ENCODE data around the gene NLRP13. TPM values are rescaled to one million over a fixed set of nuclear protein-coding genes. Genes with fewer than 3 reads are reported as not detected.

NLRP13 gene
- total RNA-seq, 1 donor from 2014 or later = not detected

DNA sequence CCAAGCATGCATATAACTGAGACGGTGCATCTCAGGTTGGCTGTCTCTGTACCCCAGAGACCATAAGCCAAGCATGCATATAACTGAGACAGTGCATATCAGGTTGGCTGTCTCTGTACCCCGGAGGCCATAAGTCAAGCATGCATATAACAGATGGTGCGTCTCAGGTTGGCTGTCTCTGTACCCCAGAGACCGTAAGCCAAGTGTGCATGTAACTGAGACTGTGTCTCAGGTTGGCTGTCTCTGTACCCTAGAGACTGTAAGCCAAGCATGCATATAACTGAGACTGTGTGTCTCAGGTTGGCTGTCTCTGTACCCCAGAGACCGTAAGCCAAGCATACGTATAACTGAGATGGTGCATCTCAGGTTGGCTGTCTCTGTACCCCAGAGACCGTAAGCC, 65.0 kb downstream of the NLRP13 start:
- Mint-ChIP-seq H3K36me3 (ENCODE audit: low read depth) (peaks cover 9% of the 10 kb centered on the region), H3K27ac (ENCODE audit: unreplicated experiment) (no peak overlapping the region), H3K27me3 (ENCODE audit: low read depth) (no peaks in the 10 kb centered on the region), H3K4me3 (no peak overlapping the region), H3K9me3 (peaks cover 26% of the 10 kb centered on the region), H3K4me1 (no peaks in the 10 kb centered on the region)
- no peak for DNase-seq (ENCODE audit: low read depth, low spot score)
- no peak for TF ChIP-seq CTCF (conservative IDR thresholded peaks at IDR 0.05)

DNA sequence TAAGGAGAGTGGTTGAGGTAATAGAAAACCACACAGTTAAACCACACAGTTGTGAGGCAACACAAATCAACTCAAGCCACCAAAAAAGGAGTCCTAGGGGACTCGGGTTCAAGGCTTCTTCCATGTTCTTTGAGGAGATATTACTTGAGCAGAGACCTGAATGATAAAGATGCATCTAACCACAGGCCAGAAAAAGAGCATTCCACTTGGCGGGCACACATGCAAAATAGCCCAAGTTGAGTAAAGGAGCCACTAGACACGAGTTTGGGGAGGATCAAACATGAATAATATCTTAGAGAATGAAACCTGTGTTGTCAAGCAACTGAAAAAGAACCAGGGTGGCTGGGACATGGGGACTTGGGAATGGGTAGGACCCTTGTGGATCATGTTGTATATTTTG, 65.6 kb downstream of the NLRP13 start:
- Mint-ChIP-seq H3K36me3 (ENCODE audit: low read depth) (peaks cover 9% of the 10 kb centered on the region), H3K4me3 (no peak overlapping the region), H3K9me3 (peaks cover 26% of the 10 kb centered on the region), H3K27ac (ENCODE audit: unreplicated experiment) (no peak overlapping the region), H3K4me1 (no peaks in the 10 kb centered on the region), H3K27me3 (ENCODE audit: low read depth) (no peaks in the 10 kb centered on the region)
- TF ChIP-seq CTCF (conservative IDR thresholded peaks at IDR 0.05) = no peak
- no peak for DNase-seq (ENCODE audit: low read depth, low spot score)

DNA sequence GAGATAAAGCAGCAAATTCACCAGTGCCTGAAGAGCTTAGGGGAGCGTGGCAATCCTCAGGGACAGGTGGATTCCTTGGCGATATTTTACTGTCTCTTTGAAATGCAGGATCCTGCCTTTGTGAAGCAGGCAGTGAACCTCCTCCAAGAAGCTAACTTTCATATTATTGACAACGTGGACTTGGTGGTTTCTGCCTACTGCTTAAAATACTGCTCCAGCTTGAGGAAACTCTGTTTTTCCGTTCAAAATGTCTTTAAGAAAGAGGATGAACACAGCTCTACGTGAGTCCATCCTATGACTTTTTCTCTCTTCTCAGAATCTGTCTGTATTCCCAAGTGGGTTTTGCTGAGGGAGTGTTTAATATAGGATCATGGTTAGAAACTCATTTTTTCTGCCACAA, 73.2 kb downstream of the NLRP13 start:
- Mint-ChIP-seq H3K4me3 (no peak overlapping the region), H3K9me3 (peaks cover 11% of the 10 kb centered on the region), H3K4me1 (no peaks in the 10 kb centered on the region), H3K27ac (ENCODE audit: unreplicated experiment) (no peak overlapping the region), H3K27me3 (ENCODE audit: low read depth) (no peaks in the 10 kb centered on the region), H3K36me3 (ENCODE audit: low read depth) (peaks cover 6% of the 10 kb centered on the region)
- DNase-seq (ENCODE audit: low read depth, low spot score) = no peak
- no peak for TF ChIP-seq CTCF (conservative IDR thresholded peaks at IDR 0.05)

- H3K36me3 Mint-ChIP-seq (ENCODE audit: low read depth) = peaks cover 9% of the 10 kb centered on the region
- H3K27me3 Mint-ChIP-seq (ENCODE audit: low read depth) = no peaks in the 10 kb centered on the region
- peaks cover 14% of the 10 kb centered on the region for H3K9me3 Mint-ChIP-seq
These were observed 73.7 kb downstream of the NLRP13 start for GRCh38 chr19:55858401-55858800.

GRCh38 chr19:55857974-55858373, 74.2 kb downstream of the NLRP13 start:
- Mint-ChIP-seq H3K27me3 (ENCODE audit: low read depth) (no peaks in the 10 kb centered on the region), H3K9me3 (peaks cover 11% of the 10 kb centered on the region), H3K4me1 (no peaks in the 10 kb centered on the region), H3K36me3 (ENCODE audit: low read depth) (peaks cover 9% of the 10 kb centered on the region), H3K27ac (ENCODE audit: unreplicated experiment) (no peak overlapping the region), H3K4me3 (no peak overlapping the region)
- no peak for TF ChIP-seq CTCF (conservative IDR thresholded peaks at IDR 0.05)
- DNase-seq (ENCODE audit: low read depth, low spot score) = no peak

More at GRCh38 chr19:55858401-55858800, 73.7 kb downstream of the NLRP13 start:
- DNase-seq (ENCODE audit: low read depth, low spot score) = no peak
- H3K4me3 Mint-ChIP-seq = no peak overlapping the region
- H3K4me1 Mint-ChIP-seq = no peaks in the 10 kb centered on the region
- no peak for TF ChIP-seq CTCF (conservative IDR thresholded peaks at IDR 0.05)
- H3K27ac Mint-ChIP-seq (ENCODE audit: unreplicated experiment) = no peak overlapping the region

DNA sequence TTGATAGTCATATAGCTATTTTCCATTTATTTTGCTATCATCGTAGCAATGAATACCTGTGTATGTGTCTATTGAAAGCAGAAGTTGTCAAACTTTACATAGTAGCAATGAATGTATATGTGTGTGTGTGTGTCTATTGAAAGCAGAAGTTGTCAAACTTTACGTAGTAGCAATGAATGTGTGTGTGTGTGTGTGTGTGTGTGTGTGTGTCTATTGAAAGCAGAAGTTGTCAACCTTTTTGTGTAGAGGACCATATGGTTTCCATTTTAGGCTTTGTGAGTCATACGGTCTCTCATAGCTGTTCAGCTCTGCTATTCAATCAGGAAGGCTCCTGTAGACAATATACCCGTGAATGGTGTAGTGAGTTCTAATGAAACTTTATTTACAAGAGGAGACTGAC, 75.0 kb downstream of the NLRP13 start:
- H3K4me1 Mint-ChIP-seq = no peaks in the 10 kb centered on the region
- no peak for TF ChIP-seq CTCF (conservative IDR thresholded peaks at IDR 0.05)
- H3K9me3 Mint-ChIP-seq = peaks cover 12% of the 10 kb centered on the region
- no peak for DNase-seq (ENCODE audit: low read depth, low spot score)
- no peak overlapping the region for H3K27ac Mint-ChIP-seq (ENCODE audit: unreplicated experiment)
- H3K27me3 Mint-ChIP-seq (ENCODE audit: low read depth) = no peaks in the 10 kb centered on the region
- peaks cover 9% of the 10 kb centered on the region for H3K36me3 Mint-ChIP-seq (ENCODE audit: low read depth)
- H3K4me3 Mint-ChIP-seq = no peak overlapping the region

Measured in neural crest cell (in vitro differentiated cells).